IMR-90 (cell line): Measurements from ENCODE around the gene ZNF692. TPM values are rescaled to one million over a fixed set of nuclear protein-coding genes. Genes with fewer than 3 reads are reported as not detected.

Source experiments
- ATAC-seq: fragments of 200-7000 bp; cut with Tn5 transposase; 2 replicates; pipeline ENCODE4 v1.9.1; 2020; ENCODE audit warnings: low read depth, mild to moderate bottlenecking, moderate library complexity
- BruUV-seq: library from RNA; stranded (reverse); fragments of 400-500 nt; replicated peaks from 2 replicates; lab custom pipeline; 2021; lab: Mats Ljungman, UMichigan
- CTCF ChIA-PET: fragments of 300-600 bp; formaldehyde crosslinking; extraction: SDS; loops from one replicate; lab custom pipeline; 2021; ENCODE audit warnings: antibody characterized with exemption; lab: Yijun Ruan, JAX
- POLR2A ChIA-PET: fragments of 300-600 bp; sonication (Branson Sonifier 250); formaldehyde crosslinking; loops from one replicate; lab custom pipeline; 2022; ENCODE audit warnings: antibody characterized with exemption; ENCODE audit not compliant: unreplicated experiment; lab: Charles Lee
- DNase-seq: peaks from one replicate; pipeline ENCODE4 v3.0.0; 2013
- H2AFZ ChIP-seq: replicated peaks from 2 replicates; pipeline ENCODE3; 2013; ENCODE audit warnings: low read length, mild to moderate bottlenecking; ENCODE audit not compliant: poor library complexity
- H2AK5ac ChIP-seq: 2 replicates; pipeline ENCODE4 v1.6.1; 2013; ENCODE audit warnings: low read depth, low read length, inconsistent platforms
- H2AK9ac ChIP-seq: replicated peaks from 2 replicates; pipeline ENCODE3; 2013; ENCODE audit warnings: mild to moderate bottlenecking, low read depth, low read length, moderate library complexity; ENCODE audit not compliant: poor library complexity
- H2BK120ac ChIP-seq: 2 replicates; pipeline ENCODE4 v1.6.1; 2013; ENCODE audit warnings: low read depth, low read length, inconsistent platforms
- H2BK15ac ChIP-seq: 3 replicates; pipeline ENCODE4 v1.6.1; 2013; ENCODE audit warnings: low read depth, low read length, inconsistent platforms
- H2BK20ac ChIP-seq: 2 replicates; pipeline ENCODE4 v1.6.1; 2013; ENCODE audit warnings: low read depth, mild to moderate bottlenecking, inconsistent platforms, low read length, moderate library complexity
- H2BK5ac ChIP-seq: 2 replicates; pipeline ENCODE4 v1.6.1; 2013; ENCODE audit warnings: mild to moderate bottlenecking, low read depth, low read length, inconsistent platforms; ENCODE audit not compliant: poor library complexity, severe bottlenecking
- H3K14ac ChIP-seq: replicated peaks from 2 replicates; pipeline ENCODE4 v1.6.1; 2013; ENCODE audit warnings: low read depth, low read length, inconsistent platforms
- H3K18ac ChIP-seq: 2 replicates; pipeline ENCODE4 v1.6.1; 2013; ENCODE audit warnings: low read depth, low read length, control low read depth
- H3K23ac ChIP-seq: 2 replicates; pipeline ENCODE4 v1.6.1; 2013; ENCODE audit warnings: low read depth, low read length, inconsistent platforms
- H3K27ac ChIP-seq: 2 replicates; pipeline ENCODE4 v1.5.1; 2013; ENCODE audit warnings: mild to moderate bottlenecking, control low read depth, low read length; ENCODE audit not compliant: insufficient read depth
- H3K27me3 ChIP-seq: 2 replicates; pipeline ENCODE4 v1.6.1; 2013; ENCODE audit warnings: low read length; ENCODE audit not compliant: control insufficient read depth, insufficient read depth
- H3K36me3 ChIP-seq: 2 replicates; pipeline ENCODE4 v1.6.1; 2013; ENCODE audit warnings: low read length, mixed read lengths; ENCODE audit not compliant: control insufficient read depth, insufficient read depth
- H3K4ac ChIP-seq: 2 replicates; pipeline ENCODE4 v1.6.1; 2013; ENCODE audit warnings: low read depth, low read length, inconsistent platforms
- H3K4me1 ChIP-seq: 2 replicates; pipeline ENCODE4 v1.6.1; 2013; ENCODE audit warnings: low read length, mixed read lengths; ENCODE audit not compliant: control insufficient read depth, insufficient read depth
- H3K4me2 ChIP-seq: 2 replicates; pipeline ENCODE4 v1.6.1; 2013; ENCODE audit warnings: low read depth, mild to moderate bottlenecking, control low read depth, low read length, moderate library complexity
- H3K4me3 ChIP-seq: 2 replicates; pipeline ENCODE4 v1.5.1; 2013; ENCODE audit warnings: low read depth, mild to moderate bottlenecking, control low read depth, low read length, moderate library complexity; ENCODE audit not compliant: insufficient read depth
- H3K56ac ChIP-seq: 2 replicates; pipeline ENCODE4 v1.6.1; 2013; ENCODE audit warnings: low read length, inconsistent platforms; ENCODE audit not compliant: insufficient read depth; ENCODE audit errors: extremely low read depth
- H3K79me1 ChIP-seq, 2 experiments: 2 replicates each; pipeline ENCODE4 v1.6.1; 2013; ENCODE audit warnings: low read length in 2 of 2, inconsistent platforms in 1 of 2, low read depth in 1 of 2
- H3K9ac ChIP-seq: 2 replicates; pipeline ENCODE4 v1.6.1; 2013; ENCODE audit warnings: low read depth, low read length, control low read depth
- H3K9me1 ChIP-seq: 2 replicates; pipeline ENCODE4 v1.6.1; 2013; ENCODE audit warnings: low read length, inconsistent platforms; ENCODE audit not compliant: insufficient read depth
- H3K9me3 ChIP-seq: 2 replicates; pipeline ENCODE4 v1.6.1; 2013; ENCODE audit warnings: low read length; ENCODE audit not compliant: control insufficient read depth, insufficient read depth
- H4K20me1 ChIP-seq: 2 replicates; pipeline ENCODE4 v1.6.1; 2013; ENCODE audit warnings: low read length, inconsistent platforms; ENCODE audit not compliant: insufficient read depth
- H4K5ac ChIP-seq: 2 replicates; pipeline ENCODE4 v1.6.1; 2013; ENCODE audit warnings: mild to moderate bottlenecking, low read depth, low read length, control low read depth
- H4K8ac ChIP-seq, 2 experiments: 2 replicates each; pipeline ENCODE4 v1.6.1; 2013; ENCODE audit warnings: low read depth in 2 of 2, low read length in 2 of 2, control low read depth in 1 of 2, inconsistent platforms in 1 of 2
- H4K91ac ChIP-seq: 2 replicates; pipeline ENCODE4 v1.6.1; 2013; ENCODE audit warnings: low read depth, low read length, inconsistent platforms; ENCODE audit not compliant: insufficient read depth
- CEBPB ChIP-seq: IDR thresholded peaks from 2 replicates; pipeline ENCODE4 v1.6.1; 2012; ENCODE audit warnings: low read depth, low read length, improper control_type of control experiment
- RFX5 ChIP-seq: IDR thresholded peaks from 2 replicates; pipeline ENCODE4 v1.8.0; 2012; ENCODE audit warnings: low read depth, mild to moderate bottlenecking, low read length, moderate library complexity
- WGBS, 2 experiments: methylation state at CpG; one replicate each; pipeline versions ENCODE4 v1.1.5 to v1.1.7; 2013; ENCODE audit warnings: missing lambda C conversion rate in 2 of 2; ENCODE audit not compliant: insufficient read length in 1 of 2; ENCODE audit errors: extremely low coverage in 2 of 2; 5-methylcytosine and 5-hydroxymethylcytosine counted together
- dilution Hi-C: fragments of 300-500 bp; cut with HindIII; formaldehyde crosslinking; loops from one replicate; pipeline ENCODE4 v1.14.3; 2018; ENCODE audit warnings: low sequenced_read_pairs; ENCODE audit not compliant: unreplicated experiment
- in situ Hi-C: fragments of 300-500 bp; cut with MboI; formaldehyde crosslinking; loops from 3 replicates; pipeline ENCODE4 v1.14.3; 2019; ENCODE audit warnings: low sequenced_read_pairs, inconsistent platforms, mixed read lengths
- intact Hi-C: fragments of 100-400 bp; cut with micrococcal nuclease; formaldehyde crosslinking; loops from 2 replicates; pipeline ENCODE4 v1.10.0; 2022
- polyA plus RNA-seq, 3 experiments: library from polyadenylated mRNA; depleted of rRNA; stranded (reverse); fragments of >200 nt; gene quantifications; 2 replicates each; pipeline ENCODE4 v1.2.3, GENCODE V29; 2012; ENCODE audit warnings: low replicate concordance in 1 of 3
- total RNA-seq: library from RNA; depleted of rRNA; stranded (reverse); fragments of >200 nt; gene quantifications from 2 replicates; pipeline ENCODE4 v1.2.3, GENCODE V29; 2012

Gene ZNF692
- total and polyA plus RNA-seq, 2 of the 4 experiments (the other 2 are of a cell fraction): 7.3 to 50.4 TPM

- Histone ChIP-seq H2BK120ac (no peak overlapping the region), H3K27ac (no peak overlapping the region), H2BK5ac (no peak overlapping the region), H2AK9ac (no peak overlapping the region), H2AFZ (no peak overlapping the region), H4K5ac (no peak overlapping the region), H2BK15ac (no peak overlapping the region), H4K8ac (no peak overlapping the region), H3K27me3 (no peaks in the 10 kb centered on the region; the same call in 1 of the 2 replicates), H3K36me3 (no peaks in the 10 kb centered on the region), H3K14ac (no peak overlapping the region), H2AK5ac (no peak overlapping the region), H4K91ac (no peak overlapping the region), H3K9me3 (no peaks in the 10 kb centered on the region), H3K79me1 (no peaks in the 10 kb centered on the region), H3K4me2 (no peak overlapping the region), H3K9me1 (no peaks in the 10 kb centered on the region), H3K4ac (no peak overlapping the region), H3K56ac (no peak overlapping the region), H3K23ac (no peak overlapping the region), H3K4me3 (no peak overlapping the region), H4K20me1 (no peaks in the 10 kb centered on the region), H3K4me1 (no peaks in the 10 kb centered on the region), H3K9ac (no peak overlapping the region), H3K18ac (no peak overlapping the region), H2BK20ac (no peak overlapping the region)
- BruUV-seq: no TSS peak
- TF ChIP-seq CEBPB (no peak), RFX5 (no peak)
- ChIA-PET POLR2A (no interaction called here), CTCF (no interaction called here)
- intact Hi-C loops: no loop called here
- dilution Hi-C loops: no loop called here
- DNase-seq (no peak), ATAC-seq (no peak)
- in situ Hi-C loops: no loop called here
- WGBS, 2 experiments: 80% methylated on average over 2 of the region's 6 CpGs; no CpG with 5 or more reads in 1 of the 2 experiments
Measured at GRCh38 chr1:248802454-248802853, 56.4 kb downstream of the ZNF692 start.
